KMS-11 (cell line): ENCODE data around the gene DCUN1D5.

Experiments
- H2AFZ ChIP-seq: fragments of 200-600 bp; sonication (generic); 2 replicates; pipeline ENCODE4 v1.6.1; 2016; ENCODE audit warnings: antibody characterized with exemption, mixed run types, low read depth
- H3K27ac ChIP-seq: fragments of 200-600 bp; sonication (generic); 2 replicates; pipeline ENCODE4 v1.6.1; 2016; ENCODE audit warnings: mild to moderate bottlenecking, mixed run types
- H3K27me3 ChIP-seq: fragments of 200-600 bp; sonication (generic); 2 replicates; pipeline ENCODE4 v1.6.1; 2017; ENCODE audit warnings: mild to moderate bottlenecking, low read depth, mixed run types, moderate library complexity; ENCODE audit not compliant: insufficient read depth
- H3K36me3 ChIP-seq: fragments of 200-600 bp; sonication (generic); 2 replicates; pipeline ENCODE4 v1.6.1; 2017; ENCODE audit warnings: mild to moderate bottlenecking, mixed run types; ENCODE audit not compliant: insufficient read depth
- H3K4me1 ChIP-seq: fragments of 200-600 bp; sonication (generic); 2 replicates; pipeline ENCODE4 v1.6.1; 2016; ENCODE audit warnings: mild to moderate bottlenecking, low read depth, mixed run types; ENCODE audit not compliant: poor library complexity, severe bottlenecking
- H3K4me2 ChIP-seq: fragments of 200-600 bp; sonication (generic); 2 replicates; pipeline ENCODE4 v1.7.0; 2016; ENCODE audit warnings: mild to moderate bottlenecking, mixed run types
- H3K4me3 ChIP-seq: fragments of 200-600 bp; sonication (generic); IDR thresholded peaks from 2 replicates; pipeline ENCODE4 v1.6.1; 2017; ENCODE audit warnings: low read depth, low read length, mixed read lengths; ENCODE audit not compliant: insufficient read depth
- H3K79me2 ChIP-seq: fragments of 200-600 bp; sonication (generic); 2 replicates; pipeline ENCODE4 v1.6.1; 2016; ENCODE audit warnings: low read depth, mixed run types; ENCODE audit not compliant: insufficient read depth
- H3K9ac ChIP-seq: fragments of 200-600 bp; sonication (generic); 2 replicates; pipeline ENCODE4 v1.6.1; 2016; ENCODE audit warnings: mild to moderate bottlenecking, mixed run types
- H4K20me1 ChIP-seq: fragments of 200-600 bp; sonication (generic); 2 replicates; pipeline ENCODE4 v1.6.1; 2016; ENCODE audit warnings: mild to moderate bottlenecking, mixed run types; ENCODE audit not compliant: insufficient read depth
- CTCF ChIP-seq: fragments of 200-600 bp; sonication (generic); conservative IDR thresholded peaks from 2 replicates; pipeline ENCODE4 v1.6.1; 2017; ENCODE audit warnings: low read depth, mild to moderate bottlenecking, antibody characterized with exemption, low read length, moderate library complexity, mixed read lengths

DCUN1D5 gene

GRCh38 chr11:103061656-103062055 lies 30.3 kb downstream of the DCUN1D5 start:
- no peak overlapping the region for H3K4me2 ChIP-seq
- no peaks in the 10 kb centered on the region for H4K20me1 ChIP-seq
- no peak for TF ChIP-seq CTCF
- no peak overlapping the region for H3K4me3 ChIP-seq
- H3K4me1 ChIP-seq: peaks cover 2% of the 10 kb centered on the region
- H3K36me3 ChIP-seq: no peaks in the 10 kb centered on the region
- H3K27ac ChIP-seq: no peak overlapping the region
- no peak overlapping the region for H2AFZ ChIP-seq
- H3K79me2 ChIP-seq: no peaks in the 10 kb centered on the region; the same call in 1 of the 2 replicates
- H3K9ac ChIP-seq: no peak overlapping the region
- H3K27me3 ChIP-seq: no peaks in the 10 kb centered on the region

GRCh38 chr11:103055221-103055890 lies 36.6 kb downstream of the DCUN1D5 start:
- Histone ChIP-seq H3K4me1 (no peaks in the 10 kb centered on the region), H3K27ac (no peak overlapping the region), H4K20me1 (no peaks in the 10 kb centered on the region), H3K27me3 (no peaks in the 10 kb centered on the region), H3K4me3 (no peak overlapping the region), H3K36me3 (no peaks in the 10 kb centered on the region), H3K4me2 (no peak overlapping the region), H3K9ac (no peak overlapping the region), H3K79me2 (no peaks in the 10 kb centered on the region), H2AFZ (no peak overlapping the region)
- TF ChIP-seq CTCF: peak; percentile 56

- Histone ChIP-seq H3K4me1 (no peaks in the 10 kb centered on the region), H3K4me3 (no peak overlapping the region), H3K9ac (no peak overlapping the region), H3K27ac (no peak overlapping the region), H3K27me3 (no peaks in the 10 kb centered on the region), H3K36me3 (no peaks in the 10 kb centered on the region), H3K4me2 (no peak overlapping the region), H3K79me2 (no peaks in the 10 kb centered on the region), H4K20me1 (no peaks in the 10 kb centered on the region), H2AFZ (no peak overlapping the region)
- TF ChIP-seq CTCF: no peak
These were observed 38.0 kb downstream of the DCUN1D5 start for GRCh38 chr11:103053997-103054396.

DNA sequence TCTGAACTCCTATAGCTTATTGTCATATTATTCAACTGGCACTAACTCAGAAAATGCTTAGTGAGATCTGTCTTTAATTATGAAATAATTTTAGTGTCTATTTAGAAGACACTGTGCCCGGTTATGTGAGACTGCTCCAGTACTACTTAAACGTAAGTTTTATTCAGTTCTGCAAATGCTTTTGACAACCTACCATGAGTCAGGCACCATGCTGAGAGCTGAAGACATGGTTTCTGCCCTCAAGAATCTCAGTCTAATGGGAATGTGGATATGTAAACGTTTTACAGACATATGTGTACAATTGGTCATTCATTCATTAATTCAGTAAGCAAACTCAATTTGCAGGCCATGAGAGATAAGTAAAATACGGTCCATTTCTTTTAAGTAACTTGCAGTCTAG lies 40.0 kb downstream of the DCUN1D5 start:
- Histone ChIP-seq H4K20me1 (no peaks in the 10 kb centered on the region), H3K4me3 (no peak overlapping the region), H3K4me2 (no peak overlapping the region), H3K36me3 (no peaks in the 10 kb centered on the region), H3K27me3 (no peaks in the 10 kb centered on the region), H3K27ac (no peak overlapping the region), H3K4me1 (no peaks in the 10 kb centered on the region), H3K9ac (no peak overlapping the region), H2AFZ (no peak overlapping the region), H3K79me2 (no peaks in the 10 kb centered on the region)
- TF ChIP-seq CTCF: no peak
